Neuronal stem cell (in vitro differentiated cells): Measurements from ENCODE around the gene TRIM9.

ENCODE experiments used
- DNase-seq: peaks from one replicate; pipeline ENCODE4 v3.0.0-alpha.2; 2013; ENCODE audit warnings: low spot score
- H2AFZ ChIP-seq: one replicate; pipeline ENCODE4 v1.6.1; 2013; ENCODE audit warnings: mild to moderate bottlenecking, low read length, inconsistent platforms
- H2AK5ac ChIP-seq: 2 replicates; pipeline ENCODE4 v1.6.1; 2013; ENCODE audit warnings: low read depth, mild to moderate bottlenecking, inconsistent platforms, low read length, moderate library complexity, mixed read lengths
- H2BK120ac ChIP-seq: 2 replicates; pipeline ENCODE4 v1.6.1; 2013; ENCODE audit warnings: low read depth, mild to moderate bottlenecking, inconsistent platforms, low read length, moderate library complexity, mixed read lengths
- H2BK12ac ChIP-seq: one replicate; pipeline ENCODE4 v1.6.1; 2013; ENCODE audit warnings: low read length, inconsistent platforms
- H2BK15ac ChIP-seq: 2 replicates; pipeline ENCODE4 v1.6.1; 2013; ENCODE audit warnings: mild to moderate bottlenecking, low read length, inconsistent platforms, mixed read lengths
- H2BK5ac ChIP-seq: one replicate; pipeline ENCODE4 v1.6.1; 2013; ENCODE audit warnings: inconsistent platforms, mild to moderate bottlenecking, low read length, moderate library complexity
- H3K14ac ChIP-seq: one replicate; pipeline ENCODE4 v1.6.1; 2013; ENCODE audit warnings: low read length, inconsistent platforms
- H3K18ac ChIP-seq: 2 replicates; pipeline ENCODE4 v1.6.1; 2013; ENCODE audit warnings: low read length, inconsistent platforms
- H3K23ac ChIP-seq: 2 replicates; pipeline ENCODE4 v1.6.1; 2013; ENCODE audit warnings: low read depth, mild to moderate bottlenecking, mixed read lengths, low read length, inconsistent platforms; ENCODE audit not compliant: poor library complexity
- H3K27ac ChIP-seq: replicated peaks from 3 replicates; pipeline ENCODE4 v1.5.1; 2013; ENCODE audit warnings: low read length, inconsistent platforms
- H3K27me3 ChIP-seq, 3 experiments: 2 replicates each; pipeline ENCODE4 v1.6.1; 2013; ENCODE audit warnings: low read length in 3 of 3, mild to moderate bottlenecking in 2 of 3, inconsistent platforms in 1 of 3, low read depth in 1 of 3, mixed read lengths in 1 of 3, moderate library complexity in 1 of 3; ENCODE audit not compliant: control insufficient read depth in 3 of 3, insufficient read depth in 3 of 3
- H3K36me3 ChIP-seq, 2 donors: replicated peaks in 1 of 2; 2 replicates each; pipeline ENCODE4 v1.6.1; 2013; ENCODE audit warnings: low read length in 2 of 2; ENCODE audit not compliant: control insufficient read depth in 2 of 2, insufficient read depth in 2 of 2
- H3K4ac ChIP-seq: 2 replicates; pipeline ENCODE4 v1.6.1; 2013; ENCODE audit warnings: inconsistent platforms, mild to moderate bottlenecking, low read length, moderate library complexity
- H3K4me1 ChIP-seq, 2 donors: 1 replicate in 1 of 2; 2 replicates in 1 of 2; pipeline ENCODE4 v1.6.1; 2013; ENCODE audit warnings: low read length in 2 of 2, low read depth in 1 of 2; ENCODE audit not compliant: control insufficient read depth in 2 of 2, insufficient read depth in 1 of 2
- H3K4me2 ChIP-seq: one replicate; pipeline ENCODE4 v1.6.1; 2013; ENCODE audit warnings: mild to moderate bottlenecking, low read length, inconsistent platforms; ENCODE audit not compliant: insufficient read depth, poor library complexity, severe bottlenecking
- H3K4me3 ChIP-seq, 2 donors: 2 replicates each; pipeline ENCODE4 v1.5.1; 2013; ENCODE audit warnings: low read length in 2 of 2, mild to moderate bottlenecking in 2 of 2, inconsistent platforms in 1 of 2, moderate library complexity in 1 of 2
- H3K79me1 ChIP-seq: one replicate; pipeline ENCODE4 v1.6.1; 2013; ENCODE audit warnings: low read depth, mild to moderate bottlenecking, inconsistent platforms, low read length, moderate library complexity
- H3K9ac ChIP-seq: one replicate; pipeline ENCODE4 v1.6.1; 2013; ENCODE audit warnings: mild to moderate bottlenecking, low read depth, low read length, inconsistent platforms; ENCODE audit not compliant: poor library complexity
- H3K9me3 ChIP-seq, 2 donors: replicated peaks in 1 of 2; 2 replicates each; pipeline versions ENCODE3 to v1.6.1; 2013; ENCODE audit warnings: low read length in 2 of 2, mild to moderate bottlenecking in 2 of 2, inconsistent platforms in 1 of 2, low read depth in 1 of 2, mixed read lengths in 1 of 2, moderate library complexity in 1 of 2; ENCODE audit not compliant: control insufficient read depth in 2 of 2, insufficient read depth in 1 of 2
- H4K8ac ChIP-seq: one replicate; pipeline ENCODE4 v1.6.1; 2013; ENCODE audit warnings: low read depth, mild to moderate bottlenecking, inconsistent platforms, low read length, moderate library complexity
- H4K91ac ChIP-seq: one replicate; pipeline ENCODE4 v1.6.1; 2013; ENCODE audit warnings: low read length, low read depth, mild to moderate bottlenecking, inconsistent platforms; ENCODE audit not compliant: poor library complexity
- WGBS, 2 donors: extraction: QIAGEN DNeasy Blood & Tissue Kit; methylation state at CpG; one replicate each; pipeline ENCODE4 v1.1.7; 2013; ENCODE audit warnings: missing lambda C conversion rate in 2 of 2, mixed read lengths in 1 of 2; ENCODE audit not compliant: insufficient read length in 2 of 2, insufficient replicate concordance in 1 of 2; ENCODE audit errors: extremely low coverage in 2 of 2; 5-methylcytosine and 5-hydroxymethylcytosine counted together

TRIM9 gene

DNA sequence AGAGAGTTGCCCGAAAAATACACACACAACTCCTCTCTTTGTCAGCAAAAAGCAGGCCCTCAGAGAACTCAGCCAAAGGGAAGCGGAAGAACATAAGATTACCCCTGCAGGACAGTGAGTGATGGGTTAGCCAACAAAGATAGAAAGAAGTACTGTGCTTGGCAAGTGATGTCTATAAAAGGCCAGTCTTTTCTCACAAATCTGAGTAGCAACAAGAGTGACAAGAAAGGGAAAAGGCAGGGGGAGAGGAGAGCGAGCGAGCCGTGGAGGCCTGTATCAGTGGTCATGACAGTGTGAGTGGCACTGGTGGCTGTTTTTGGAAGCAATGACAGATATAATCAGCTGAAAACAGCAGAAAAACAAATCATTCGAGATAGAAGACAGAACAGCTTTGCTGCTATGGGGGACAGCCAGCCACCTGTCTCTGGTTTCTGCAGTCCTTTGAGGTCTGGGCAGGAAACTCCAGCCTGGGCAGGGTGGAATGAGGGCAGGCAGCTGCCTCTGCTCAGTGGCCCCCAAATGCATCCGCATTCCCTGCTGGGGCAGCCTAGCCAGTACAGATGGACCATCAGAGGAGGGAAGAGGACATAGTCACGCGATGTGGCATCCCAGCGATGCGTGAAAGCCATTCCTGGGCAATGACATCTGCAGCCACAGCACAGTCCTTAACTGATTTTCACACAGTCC lies 74.7 kb downstream of the TRIM9 start:
- peaks cover 2 to 4% of the 10 kb centered on the region in 2 donors for H3K36me3 ChIP-seq
- H3K4me1 ChIP-seq: peaks cover 3 to 5% of the 10 kb centered on the region in 2 donors
- no peak overlapping the region for H2AFZ ChIP-seq
- peak overlapping the region; percentile 71 for H3K9ac ChIP-seq
- peak overlapping the region; percentile 29 for H3K18ac ChIP-seq
- no peak overlapping the region for H3K4me3 ChIP-seq
- no peak overlapping the region for H4K91ac ChIP-seq
- H3K27me3 ChIP-seq: no peaks in the 10 kb centered on the region
- H3K14ac ChIP-seq: no peak overlapping the region
- H2AK5ac ChIP-seq: no peak overlapping the region
- H3K79me1 ChIP-seq: no peaks in the 10 kb centered on the region
- DNase-seq: no peak
- no peak overlapping the region for H3K4ac ChIP-seq
- no peak overlapping the region for H2BK15ac ChIP-seq
- WGBS, 2 donors: no CpG with 5 or more reads among the region's 11 CpGs
- H2BK120ac ChIP-seq: no peak overlapping the region
- no peak overlapping the region for H2BK5ac ChIP-seq
- no peak overlapping the region for H3K27ac ChIP-seq
- H3K9me3 ChIP-seq: peaks cover 4 to 5% of the 10 kb centered on the region in 2 donors
- H3K23ac ChIP-seq: no peak overlapping the region
- H2BK12ac ChIP-seq: no peak overlapping the region
- no peak overlapping the region for H3K4me2 ChIP-seq
- H4K8ac ChIP-seq: no peak overlapping the region

DNA sequence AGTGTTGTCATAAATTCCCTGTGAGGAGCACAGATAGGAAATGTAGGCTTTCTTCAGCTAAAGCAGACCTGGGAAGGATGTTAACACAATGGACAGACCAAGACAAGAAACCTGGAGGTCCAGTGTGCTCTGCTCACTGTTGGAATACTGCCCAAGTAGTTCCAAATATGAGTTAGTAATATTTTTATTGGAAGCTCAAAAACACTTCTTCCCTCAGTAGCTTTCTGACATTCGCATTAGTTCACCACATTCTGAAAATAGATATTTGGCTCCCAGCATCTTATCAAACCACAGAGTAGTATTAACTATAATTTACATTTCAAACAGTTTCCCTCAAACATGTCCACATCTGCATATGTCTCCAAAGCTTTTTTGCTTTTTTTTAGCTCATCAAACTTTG lies 75.8 kb downstream of the TRIM9 start:
- Histone ChIP-seq H3K4me2 (no peak overlapping the region), H3K36me3 (peaks cover 2 to 4% of the 10 kb centered on the region in 2 donors), H3K27ac (no peak overlapping the region), H4K91ac (no peak overlapping the region), H2BK15ac (no peak overlapping the region), H3K14ac (no peak overlapping the region), H2AFZ (no peak overlapping the region), H3K18ac (no peak overlapping the region), H3K79me1 (no peaks in the 10 kb centered on the region), H2BK12ac (no peak overlapping the region), H2AK5ac (no peak overlapping the region), H3K9ac (no peak overlapping the region), H2BK120ac (no peak overlapping the region), H3K27me3 (no peaks in the 10 kb centered on the region), H3K4me1 (peaks cover 3 to 5% of the 10 kb centered on the region in 2 donors), H3K4ac (no peak overlapping the region), H3K23ac (no peak overlapping the region), H4K8ac (no peak overlapping the region), H2BK5ac (no peak overlapping the region), H3K9me3 (peaks cover 4 to 5% of the 10 kb centered on the region in 2 donors), H3K4me3 (no peak overlapping the region)
- no peak for DNase-seq
- whole genome bisulfite sequencing, 2 donors: no CpG with 5 or more reads among the region's 1 CpG

DNA sequence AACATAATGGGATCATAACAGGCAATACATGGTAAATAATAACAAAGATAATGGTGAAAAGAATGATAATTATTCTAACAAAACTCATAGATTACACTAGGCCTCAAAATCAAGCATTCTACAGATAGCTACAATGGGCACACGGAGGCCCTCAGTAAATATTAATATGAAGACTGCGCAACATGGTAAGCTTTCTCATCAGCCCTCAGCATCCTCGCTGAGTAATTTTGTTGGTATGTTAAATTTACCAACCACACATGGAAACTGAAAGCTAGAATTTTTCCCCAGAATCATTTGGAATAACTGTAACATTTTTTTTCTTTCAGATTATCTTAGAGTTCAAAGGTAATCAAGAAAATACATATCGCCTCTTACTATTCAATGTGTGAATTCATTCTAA lies 76.4 kb downstream of the TRIM9 start:
- DNase-seq: no peak
- WGBS, 2 donors: no CpG with 5 or more reads among the region's 4 CpGs
- H3K27ac ChIP-seq: no peak overlapping the region

DNA sequence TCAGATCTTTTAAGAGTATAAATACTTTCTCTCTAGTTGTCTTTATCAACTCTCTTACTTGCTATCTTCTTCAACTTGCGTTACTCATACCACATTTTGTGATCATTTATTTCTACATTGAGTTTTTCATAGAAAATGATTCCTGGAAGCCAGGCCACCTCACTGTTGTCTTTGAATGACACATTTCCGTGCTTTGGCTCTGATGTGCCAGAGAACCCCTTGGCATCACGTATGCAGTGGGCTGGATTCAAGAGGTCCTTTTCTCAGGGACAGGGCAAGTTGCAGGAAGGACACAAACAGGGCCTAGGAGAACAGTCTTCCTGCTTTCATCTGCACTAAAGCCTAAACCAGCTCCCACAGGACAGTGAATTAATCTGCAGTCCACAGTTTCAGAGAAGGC lies 80.3 kb downstream of the TRIM9 start:
- no CpG with 5 or more reads among the region's 3 CpGs for WGBS, 2 donors
- no peak overlapping the region for H2BK15ac ChIP-seq

More for the DNA sequence above, 76.4 kb downstream of the TRIM9 start:
- Histone ChIP-seq H3K9me3 (peaks cover 4 to 5% of the 10 kb centered on the region in 2 donors), H4K91ac (no peak overlapping the region), H3K27me3 (no peaks in the 10 kb centered on the region), H2BK5ac (no peak overlapping the region), H3K9ac (no peak overlapping the region), H2BK15ac (no peak overlapping the region), H3K14ac (no peak overlapping the region), H3K4me2 (no peak overlapping the region), H3K4me3 (no peak overlapping the region), H2BK12ac (no peak overlapping the region), H2AK5ac (no peak overlapping the region), H3K79me1 (no peaks in the 10 kb centered on the region), H3K18ac (no peak overlapping the region), H4K8ac (no peak overlapping the region), H3K36me3 (peaks cover 2 to 4% of the 10 kb centered on the region in 2 donors), H2BK120ac (no peak overlapping the region), H3K4ac (no peak overlapping the region), H3K4me1 (peaks cover 0 to 4% of the 10 kb centered on the region in 2 donors), H3K23ac (no peak overlapping the region), H2AFZ (no peak overlapping the region)

More for the DNA sequence above, 80.3 kb downstream of the TRIM9 start:
- Histone ChIP-seq H4K91ac (no peak overlapping the region), H2BK12ac (no peak overlapping the region), H2AK5ac (no peak overlapping the region), H3K4ac (no peak overlapping the region), H2BK5ac (no peak overlapping the region), H2BK120ac (no peak overlapping the region), H3K4me3 (no peak overlapping the region), H3K27me3 (no peaks in the 10 kb centered on the region), H3K18ac (no peak overlapping the region), H3K14ac (no peak overlapping the region), H3K36me3 (no peaks in the 10 kb centered on the region), H3K4me1 (peaks cover 0 to 3% of the 10 kb centered on the region in 2 donors), H3K23ac (no peak overlapping the region), H4K8ac (no peak overlapping the region), H3K4me2 (no peak overlapping the region), H3K27ac (no peak overlapping the region), H3K9ac (no peak overlapping the region), H2AFZ (no peak overlapping the region), H3K79me1 (no peaks in the 10 kb centered on the region), H3K9me3 (no peaks in the 10 kb centered on the region)
- no peak for DNase-seq
